Esophagus muscularis mucosa (tissue), 3 donors: ENCODE measurements around the gene HINFP.

ENCODE experiments used
- POLR2A ChIP-seq: fragments of 450-650 bp; IDR thresholded peaks from one replicate; pipeline ENCODE4 v1.6.1; 2017; ENCODE audit warnings: antibody characterized with exemption, moderate library complexity, mild to moderate bottlenecking, low read depth
- TF ChIP-seq, protein P1 (sequence below), 3 experiments: fragments of 200-600 bp in 2 of 3; fragments of 450-650 bp in 1 of 3; sonication (generic) in 2 of 3; IDR thresholded peaks; one replicate each; pipeline ENCODE4 v1.5.1; 2017 to 2019; ENCODE audit warnings: antibody characterized with exemption in 3 of 3, mild to moderate bottlenecking in 2 of 3, moderate library complexity in 1 of 3

DNA sequence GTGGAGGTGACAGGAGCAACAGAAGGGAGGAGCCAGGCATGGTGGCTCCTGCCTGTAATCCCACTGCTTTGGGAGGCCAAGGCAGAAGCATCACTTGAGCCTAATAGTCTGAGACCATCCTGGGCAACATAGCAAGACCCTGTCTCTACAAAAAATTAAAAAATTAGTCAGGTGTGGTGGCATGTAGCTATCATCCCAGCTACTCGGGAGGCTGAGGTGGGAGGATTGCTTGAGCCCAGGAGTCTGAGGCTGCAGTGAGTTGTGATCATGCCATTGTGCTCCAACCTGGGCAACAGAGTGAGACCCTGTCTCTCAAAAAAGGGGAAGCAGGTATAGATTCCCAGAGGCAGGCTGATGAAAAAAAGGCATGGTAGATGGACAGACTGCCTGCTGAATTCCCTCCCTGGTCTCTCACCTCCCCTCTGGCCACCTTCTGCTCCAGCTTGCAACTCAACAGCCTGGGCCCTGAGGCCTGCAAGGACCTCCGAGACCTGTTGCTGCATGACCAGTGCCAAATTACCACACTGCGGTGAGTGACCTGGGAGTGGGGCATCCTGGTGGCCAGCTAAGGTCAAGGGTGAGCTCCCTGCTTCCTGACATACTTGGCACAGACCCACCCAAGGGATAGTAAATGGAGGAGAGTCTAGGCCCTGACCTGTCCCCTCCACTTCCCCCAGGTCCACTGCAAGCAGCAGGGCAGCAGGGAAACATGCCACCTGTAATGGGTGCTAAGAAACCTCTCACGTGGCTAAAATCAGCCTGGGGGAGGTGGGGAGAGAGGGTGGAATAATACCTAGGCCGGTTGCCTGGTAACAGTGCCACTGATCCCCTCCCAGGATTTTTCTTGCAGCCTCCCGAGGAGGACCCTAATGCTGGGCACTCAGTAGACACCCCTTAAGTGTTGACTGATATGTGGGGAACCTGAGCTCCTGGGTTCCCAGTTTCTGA is 59.6 kb downstream of the HINFP start:
- TF ChIP-seq POLR2A: no peak
- TF ChIP-seq, protein P1, sequence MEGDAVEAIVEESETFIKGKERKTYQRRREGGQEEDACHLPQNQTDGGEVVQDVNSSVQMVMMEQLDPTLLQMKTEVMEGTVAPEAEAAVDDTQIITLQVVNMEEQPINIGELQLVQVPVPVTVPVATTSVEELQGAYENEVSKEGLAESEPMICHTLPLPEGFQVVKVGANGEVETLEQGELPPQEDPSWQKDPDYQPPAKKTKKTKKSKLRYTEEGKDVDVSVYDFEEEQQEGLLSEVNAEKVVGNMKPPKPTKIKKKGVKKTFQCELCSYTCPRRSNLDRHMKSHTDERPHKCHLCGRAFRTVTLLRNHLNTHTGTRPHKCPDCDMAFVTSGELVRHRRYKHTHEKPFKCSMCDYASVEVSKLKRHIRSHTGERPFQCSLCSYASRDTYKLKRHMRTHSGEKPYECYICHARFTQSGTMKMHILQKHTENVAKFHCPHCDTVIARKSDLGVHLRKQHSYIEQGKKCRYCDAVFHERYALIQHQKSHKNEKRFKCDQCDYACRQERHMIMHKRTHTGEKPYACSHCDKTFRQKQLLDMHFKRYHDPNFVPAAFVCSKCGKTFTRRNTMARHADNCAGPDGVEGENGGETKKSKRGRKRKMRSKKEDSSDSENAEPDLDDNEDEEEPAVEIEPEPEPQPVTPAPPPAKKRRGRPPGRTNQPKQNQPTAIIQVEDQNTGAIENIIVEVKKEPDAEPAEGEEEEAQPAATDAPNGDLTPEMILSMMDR (IDR thresholded peaks at IDR 0.05): no peak
